HepG2 (cell line): ENCODE measurements around the gene SYCP2. TPM values are rescaled to one million over a fixed set of nuclear protein-coding genes. Genes with fewer than 3 reads are reported as not detected.
A peak's percentile ranks its signal among the peaks of the same experiment; 100 is the strongest.

ENCODE experiments used
- E2F5 ChIP-seq: sonication (generic); formaldehyde crosslinking; conservative IDR thresholded peaks from 2 replicates; pipeline ENCODE4 v1.4.0; 2020; ENCODE audit warnings: missing genetic modification reagents
- EEA1 ChIP-seq: sonication (generic); formaldehyde crosslinking; IDR thresholded peaks from 2 replicates; pipeline ENCODE4 v1.5.1; 2020; ENCODE audit warnings: mild to moderate bottlenecking, missing genetic modification reagents, borderline replicate concordance
- ELK4 ChIP-seq: sonication (generic); formaldehyde crosslinking; IDR thresholded peaks from 2 replicates; pipeline ENCODE4 v1.9.0; 2021; ENCODE audit warnings: missing genetic modification reagents, borderline replicate concordance
- ETV5 ChIP-seq: IDR thresholded peaks from 2 replicates; pipeline ENCODE4 v1.6.1; 2018; ENCODE audit warnings: missing biosample characterization, missing genetic modification reagents, inconsistent platforms, borderline replicate concordance
- GMEB1 ChIP-seq: sonication (generic); formaldehyde crosslinking; IDR thresholded peaks from 2 replicates; pipeline ENCODE4 v1.5.1; 2020; ENCODE audit warnings: missing genetic modification reagents, mild to moderate bottlenecking, borderline replicate concordance
- HCFC1 ChIP-seq: fragments of 150-350 bp; IDR thresholded peaks from 2 replicates; pipeline ENCODE4 v1.6.1; 2014; ENCODE audit warnings: low read depth, low read length
- HDAC2 ChIP-seq: sonication (generic); formaldehyde crosslinking; IDR thresholded peaks from 2 replicates; pipeline ENCODE4 v1.4.0; 2020; ENCODE audit warnings: missing genetic modification reagents
- HINFP ChIP-seq: sonication (generic); formaldehyde crosslinking; IDR thresholded peaks from 2 replicates; pipeline ENCODE4 v1.4.0; 2020; ENCODE audit warnings: low read depth, mild to moderate bottlenecking, missing genetic modification reagents
- JUND ChIP-seq: sonication (generic); formaldehyde crosslinking; IDR thresholded peaks from 2 replicates; pipeline ENCODE4 v1.8.0; 2022; ENCODE audit warnings: mild to moderate bottlenecking, missing genetic modification reagents
- KDM3A ChIP-seq: IDR thresholded peaks from 2 replicates; pipeline ENCODE4 v1.6.1; 2018; ENCODE audit warnings: low read depth, missing compliant biosample characterization
- KLF13 ChIP-seq: sonication (generic); formaldehyde crosslinking; IDR thresholded peaks from 2 replicates; pipeline ENCODE4 v1.4.0; 2020; ENCODE audit warnings: mild to moderate bottlenecking, missing genetic modification reagents
- KLF9 ChIP-seq: IDR thresholded peaks from 2 replicates; pipeline ENCODE4 v1.6.1; 2016; ENCODE audit warnings: low read depth
- LRRFIP1 ChIP-seq: sonication (generic); formaldehyde crosslinking; conservative IDR thresholded peaks from 2 replicates; pipeline ENCODE4 v1.4.0; 2020; ENCODE audit warnings: missing genetic modification reagents
- NFIC ChIP-seq: IDR thresholded peaks from 2 replicates; pipeline ENCODE4 v1.6.1; 2012; ENCODE audit warnings: mild to moderate bottlenecking, low read length, inconsistent platforms
- NRL ChIP-seq: sonication (generic); formaldehyde crosslinking; IDR thresholded peaks from 2 replicates; pipeline ENCODE4 v1.5.0; 2020; ENCODE audit warnings: missing genetic modification reagents, mild to moderate bottlenecking, moderate library complexity, borderline replicate concordance
- SALL1 ChIP-seq: sonication (generic); formaldehyde crosslinking; IDR thresholded peaks from 2 replicates; pipeline ENCODE4 v1.8.0; 2022; ENCODE audit warnings: mild to moderate bottlenecking, missing genetic modification reagents
- SMAD1 ChIP-seq: sonication (generic); formaldehyde crosslinking; IDR thresholded peaks from 2 replicates; pipeline ENCODE4 v1.4.0; 2020; ENCODE audit warnings: missing genetic modification reagents, low read depth, mild to moderate bottlenecking, borderline replicate concordance
- SP1 ChIP-seq, 2 experiments: fragments of 450-650 bp in 1 of 2; sonication (generic) in 1 of 2; formaldehyde crosslinking in 1 of 2; IDR thresholded peaks; 2 replicates each; pipeline versions ENCODE4 v1.4.0 to v1.6.1; 2016 to 2020; ENCODE audit warnings: missing genetic modification reagents in 1 of 2
- ZBTB8A ChIP-seq: sonication (generic); formaldehyde crosslinking; IDR thresholded peaks from 2 replicates; pipeline ENCODE4 v1.4.0; 2020; ENCODE audit warnings: mild to moderate bottlenecking, low read depth, missing genetic modification reagents, borderline replicate concordance
- ZFAT ChIP-seq: sonication (generic); formaldehyde crosslinking; conservative IDR thresholded peaks from 2 replicates; pipeline ENCODE4 v1.8.1; 2023; ENCODE audit warnings: missing genetic modification reagents, inconsistent platforms
- ZNF143 ChIP-seq: sonication (generic); formaldehyde crosslinking; IDR thresholded peaks from 2 replicates; pipeline ENCODE4 v1.4.0; 2020; ENCODE audit warnings: missing genetic modification reagents
- ZNF460 ChIP-seq: sonication (generic); formaldehyde crosslinking; IDR thresholded peaks from 2 replicates; pipeline ENCODE4 v1.5.1; 2020; ENCODE audit warnings: missing genetic modification reagents, mild to moderate bottlenecking, borderline replicate concordance
- polyA plus RNA-seq, 8 experiments: library from polyadenylated mRNA; depleted of rRNA in 3 of 8; stranded (reverse) in 7 of 8; unstranded in 1 of 8; fragments of >200 nt; fragmentation: Illumina TruSeq in 4 of 8; extraction: Trizol in 4 of 8; gene quantifications; 2 replicates each; pipeline versions ENCODE4 v1.2.1 to v1.2.3, GENCODE V29; 2011 to 2016; ENCODE audit warnings: low read depth in 4 of 8, missing spikeins in 1 of 8, mixed read lengths in 1 of 8; ENCODE audit not compliant: insufficient read depth in 1 of 8
- total RNA-seq, 5 experiments: library from RNA; depleted of rRNA; stranded (reverse); fragments of >200 nt; fragmentation: Illumina TruSeq; extraction: Trizol; gene quantifications; 2 replicates each; pipeline ENCODE4 v1.2.3, GENCODE V29; 2016; ENCODE audit warnings: low read depth in 1 of 5

The SYCP2 gene
- total and polyA plus RNA-seq, 2 of the 13 experiments (the other 11 are each of a cell fraction or from before 2014, with no cell fraction given) = 0.07 to 0.24 TPM

GRCh38 chr20:59939052-59939878, 5.8 kb upstream of the SYCP2 start (continued):
- no peak for TF ChIP-seq GMEB1 (CRISPR knock-in tag)
- no peak for TF ChIP-seq EEA1 (CRISPR knock-in tag)
- no peak for TF ChIP-seq SMAD1 (CRISPR knock-in tag)
- TF ChIP-seq ZNF460 (CRISPR knock-in tag) = 0 out of 2 replicates have a peak, but pooled peaks have one; percentile 37
- no peak for TF ChIP-seq KDM3A (CRISPR knock-in tag)
- TF ChIP-seq SP1 (IDR thresholded peaks at IDR 0.05) = no peak
- no peak for TF ChIP-seq SP1 (CRISPR knock-in tag; IDR thresholded peaks at IDR 0.05)
- 0 out of 2 replicates have a peak, but pooled peaks have one; percentile 15 for TF ChIP-seq HDAC2 (CRISPR knock-in tag)
- TF ChIP-seq KLF9 (CRISPR knock-in tag) = no peak
- no peak for TF ChIP-seq HCFC1
- no peak for TF ChIP-seq ZNF143 (CRISPR knock-in tag)
- TF ChIP-seq ETV5 (CRISPR knock-in tag) = no peak
- no peak for TF ChIP-seq ZBTB8A (CRISPR knock-in tag)
- no peak for TF ChIP-seq E2F5 (CRISPR knock-in tag)
- peak; percentile 50; the same call in 1 of the 2 replicates for TF ChIP-seq KLF13 (CRISPR knock-in tag)
- no peak for TF ChIP-seq ELK4 (CRISPR knock-in tag)
- TF ChIP-seq NRL (CRISPR knock-in tag) = peak; percentile 32; the same call in 1 of the 2 replicates
- no peak for TF ChIP-seq HINFP (CRISPR knock-in tag)
- peak; percentile 19; the same call in 1 of the 2 replicates for TF ChIP-seq JUND (CRISPR knock-in tag)
- no peak for TF ChIP-seq ZFAT (CRISPR knock-in tag)
- TF ChIP-seq NFIC = no peak
- no peak for TF ChIP-seq LRRFIP1
- TF ChIP-seq SALL1 (CRISPR knock-in tag) = peak; percentile 10; the same call in 1 of the 2 replicates
